GM12878 (cell line): ENCODE measurements around the gene PIK3R5. TPM values are rescaled to one million over a fixed set of nuclear protein-coding genes. Genes with fewer than 3 reads are reported as not detected.

Experiments
- BCL11A ChIP-seq: IDR thresholded peaks from 2 replicates; pipeline ENCODE4 v1.6.1; 2011; ENCODE audit warnings: low read depth, low read length
- CBX5 ChIP-seq: sonication (generic); IDR thresholded peaks from 2 replicates; pipeline ENCODE4 v1.6.1; 2016; ENCODE audit warnings: low read depth, moderate library complexity, mild to moderate bottlenecking, inconsistent platforms
- CHD4 ChIP-seq: fragments of 200-600 bp; sonication (generic); IDR thresholded peaks from 2 replicates; pipeline ENCODE4 v1.6.1; 2016; ENCODE audit warnings: mild to moderate bottlenecking
- LARP7 ChIP-seq: fragments of 450-650 bp; IDR thresholded peaks from 2 replicates; pipeline ENCODE4 v1.6.1; 2017; ENCODE audit warnings: mild to moderate bottlenecking
- MTA2 ChIP-seq: fragments of 450-650 bp; IDR thresholded peaks from 2 replicates; pipeline ENCODE4 v1.6.1; 2016; ENCODE audit warnings: low read depth, mild to moderate bottlenecking, moderate library complexity
- MYB ChIP-seq: fragments of 150-350 bp; IDR thresholded peaks from 2 replicates; pipeline ENCODE4 v1.6.1; 2014; ENCODE audit warnings: mild to moderate bottlenecking, low read depth, low read length, borderline replicate concordance
- NR2C2 ChIP-seq: IDR thresholded peaks from 2 replicates; pipeline ENCODE4 v1.6.1; 2011; ENCODE audit warnings: borderline replicate concordance, low read depth; ENCODE audit not compliant: control insufficient read depth, insufficient read length
- NRF1 ChIP-seq: conservative IDR thresholded peaks from 2 replicates; pipeline ENCODE4 v1.6.1; 2011; ENCODE audit warnings: mild to moderate bottlenecking, low read depth, low read length, improper control_type of control experiment
- POLR2AphosphoS2 ChIP-seq: IDR thresholded peaks from 2 replicates; pipeline ENCODE4 v1.6.1; 2011; ENCODE audit warnings: low read depth, mild to moderate bottlenecking, low read length, improper control_type of control experiment, moderate library complexity
- RAD51 ChIP-seq: fragments of 450-650 bp; IDR thresholded peaks from 2 replicates; pipeline ENCODE4 v1.6.1; 2016; ENCODE audit warnings: moderate library complexity, mild to moderate bottlenecking, inconsistent platforms
- RBBP5 ChIP-seq: fragments of 200-600 bp; sonication (generic); conservative IDR thresholded peaks from 2 replicates; pipeline ENCODE4 v1.6.1; 2016
- RELA ChIP-seq: fragments of 450-650 bp; IDR thresholded peaks from 2 replicates; pipeline ENCODE4 v1.8.0; 2014; ENCODE audit warnings: borderline replicate concordance; ENCODE audit not compliant: partially characterized antibody
- SMC3 ChIP-seq: IDR thresholded peaks from 2 replicates; pipeline ENCODE4 v1.6.1; 2011; ENCODE audit warnings: low read length, improper control_type of control experiment, borderline replicate concordance
- SPI1 ChIP-seq: IDR thresholded peaks from 2 replicates; pipeline ENCODE4 v1.6.1; 2011; ENCODE audit warnings: low read depth, mild to moderate bottlenecking, low read length, moderate library complexity, borderline replicate concordance; ENCODE audit not compliant: insufficient read depth
- SUZ12 ChIP-seq: fragments of 200-600 bp; sonication (generic); IDR thresholded peaks from one replicate; pipeline ENCODE4 v1.6.1; 2018; ENCODE audit warnings: antibody characterized with exemption, mild to moderate bottlenecking; ENCODE audit not compliant: unreplicated experiment
- TCF7 ChIP-seq: IDR thresholded peaks from 2 replicates; pipeline ENCODE4 v1.6.1; 2014; ENCODE audit warnings: antibody characterized with exemption, borderline replicate concordance
- polyA plus RNA-seq, 11 experiments: library from polyadenylated mRNA; depleted of rRNA in 4 of 11; unstranded in 6 of 11; stranded (reverse) in 5 of 11; fragments of >200 nt; fragmentation: Nextera tagmentation in 4 of 11; fragmentation: Illumina TruSeq in 1 of 11; extraction: Ambion mirVana in 4 of 11; extraction: Trizol in 1 of 11; gene quantifications; 1 replicate in 1 of 11; 2 replicates in 10 of 11; pipeline versions ENCODE4 v1.2.1 to v1.2.3, GENCODE V29; 2011 to 2016; ENCODE audit warnings: inconsistent platforms in 2 of 11, missing spikeins in 2 of 11, low read depth in 1 of 11
- total RNA-seq, 4 experiments: library from RNA; depleted of rRNA in 3 of 4; stranded (reverse); fragments of >200 nt in 3 of 4; fragmentation: Illumina TruSeq in 1 of 4; extraction: Trizol in 1 of 4; gene quantifications; 2 replicates each; pipeline versions ENCODE4 v1.2.1 to v1.2.3, GENCODE V29; 2013 to 2021
- TF ChIP-seq, protein P1 (sequence below): IDR thresholded peaks from 2 replicates; pipeline ENCODE4 v1.6.1; 2011; ENCODE audit warnings: borderline replicate concordance, low read depth, mild to moderate bottlenecking, moderate library complexity, mixed read lengths, low read length; ENCODE audit not compliant: insufficient read depth; ENCODE audit errors: extremely low read length
- TF ChIP-seq, protein P2 (sequence below): fragments of 450-650 bp; IDR thresholded peaks from 2 replicates; pipeline ENCODE4 v1.6.1; 2018; ENCODE audit warnings: borderline replicate concordance, mild to moderate bottlenecking; ENCODE audit not compliant: partially characterized antibody
- TF ChIP-seq, protein P3 (sequence below): fragments of 450-650 bp; IDR thresholded peaks from 2 replicates; pipeline ENCODE4 v1.6.1; 2017; ENCODE audit warnings: mild to moderate bottlenecking, moderate library complexity

PIK3R5 gene
- total and polyA plus RNA-seq, 10 of the 15 experiments (the other 5 are each of a cell fraction or from before 2014, with no cell fraction given), result 9.5 to 50.8 (median 35.5) TPM

DNA sequence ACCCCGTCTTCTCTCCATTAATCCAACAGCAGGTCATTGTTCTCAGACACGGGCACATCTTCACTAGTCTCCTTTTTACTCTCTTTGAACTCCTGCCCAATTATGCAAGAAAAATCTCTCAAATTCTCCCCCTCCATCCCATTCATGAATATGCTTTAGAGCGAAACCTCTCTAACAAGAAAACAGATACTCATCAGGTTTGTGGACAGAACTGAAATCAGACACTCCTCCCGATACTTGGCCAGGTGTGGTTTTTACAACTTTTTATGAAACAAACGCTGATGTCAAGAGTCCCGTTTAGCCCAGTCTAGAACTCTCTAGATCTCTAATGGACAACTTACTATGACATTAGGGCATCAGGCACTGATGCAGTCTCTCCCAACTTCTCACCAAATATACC lies 40.9 kb downstream of the PIK3R5 start (continued):
- TF ChIP-seq, protein P1, sequence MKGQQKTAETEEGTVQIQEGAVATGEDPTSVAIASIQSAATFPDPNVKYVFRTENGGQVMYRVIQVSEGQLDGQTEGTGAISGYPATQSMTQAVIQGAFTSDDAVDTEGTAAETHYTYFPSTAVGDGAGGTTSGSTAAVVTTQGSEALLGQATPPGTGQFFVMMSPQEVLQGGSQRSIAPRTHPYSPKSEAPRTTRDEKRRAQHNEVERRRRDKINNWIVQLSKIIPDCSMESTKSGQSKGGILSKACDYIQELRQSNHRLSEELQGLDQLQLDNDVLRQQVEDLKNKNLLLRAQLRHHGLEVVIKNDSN, result no peak
- TF ChIP-seq LARP7 (no peak), RAD51 (no peak), SUZ12 (no peak), RBBP5 (no peak), MTA2 (peak; percentile 81), BCL11A (peak; percentile 42; the same call in 1 of the 2 replicates), MYB (no peak), NRF1 (no peak), RELA (no peak), POLR2AphosphoS2 (no peak), TCF7 (peak; percentile 63; the same call in 1 of the 2 replicates), SMC3 (0 out of 2 replicates have a peak, but pooled peaks have one; percentile 13), NR2C2 (no peak), CBX5 (no peak), SPI1 (no peak), CHD4 (no peak)
- TF ChIP-seq, protein P2, sequence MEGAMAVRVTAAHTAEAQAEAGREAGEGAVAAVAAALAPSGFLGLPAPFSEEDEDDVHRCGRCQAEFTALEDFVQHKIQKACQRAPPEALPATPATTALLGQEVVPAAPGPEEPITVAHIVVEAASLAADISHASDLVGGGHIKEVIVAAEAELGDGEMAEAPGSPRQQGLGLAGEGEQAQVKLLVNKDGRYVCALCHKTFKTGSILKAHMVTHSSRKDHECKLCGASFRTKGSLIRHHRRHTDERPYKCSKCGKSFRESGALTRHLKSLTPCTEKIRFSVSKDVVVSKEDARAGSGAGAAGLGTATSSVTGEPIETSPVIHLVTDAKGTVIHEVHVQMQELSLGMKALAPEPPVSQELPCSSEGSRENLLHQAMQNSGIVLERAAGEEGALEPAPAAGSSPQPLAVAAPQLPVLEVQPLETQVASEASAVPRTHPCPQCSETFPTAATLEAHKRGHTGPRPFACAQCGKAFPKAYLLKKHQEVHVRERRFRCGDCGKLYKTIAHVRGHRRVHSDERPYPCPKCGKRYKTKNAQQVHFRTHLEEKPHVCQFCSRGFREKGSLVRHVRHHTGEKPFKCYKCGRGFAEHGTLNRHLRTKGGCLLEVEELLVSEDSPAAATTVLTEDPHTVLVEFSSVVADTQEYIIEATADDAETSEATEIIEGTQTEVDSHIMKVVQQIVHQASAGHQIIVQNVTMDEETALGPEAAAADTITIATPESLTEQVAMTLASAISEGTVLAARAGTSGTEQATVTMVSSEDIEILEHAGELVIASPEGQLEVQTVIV, result no peak
- TF ChIP-seq, protein P3, sequence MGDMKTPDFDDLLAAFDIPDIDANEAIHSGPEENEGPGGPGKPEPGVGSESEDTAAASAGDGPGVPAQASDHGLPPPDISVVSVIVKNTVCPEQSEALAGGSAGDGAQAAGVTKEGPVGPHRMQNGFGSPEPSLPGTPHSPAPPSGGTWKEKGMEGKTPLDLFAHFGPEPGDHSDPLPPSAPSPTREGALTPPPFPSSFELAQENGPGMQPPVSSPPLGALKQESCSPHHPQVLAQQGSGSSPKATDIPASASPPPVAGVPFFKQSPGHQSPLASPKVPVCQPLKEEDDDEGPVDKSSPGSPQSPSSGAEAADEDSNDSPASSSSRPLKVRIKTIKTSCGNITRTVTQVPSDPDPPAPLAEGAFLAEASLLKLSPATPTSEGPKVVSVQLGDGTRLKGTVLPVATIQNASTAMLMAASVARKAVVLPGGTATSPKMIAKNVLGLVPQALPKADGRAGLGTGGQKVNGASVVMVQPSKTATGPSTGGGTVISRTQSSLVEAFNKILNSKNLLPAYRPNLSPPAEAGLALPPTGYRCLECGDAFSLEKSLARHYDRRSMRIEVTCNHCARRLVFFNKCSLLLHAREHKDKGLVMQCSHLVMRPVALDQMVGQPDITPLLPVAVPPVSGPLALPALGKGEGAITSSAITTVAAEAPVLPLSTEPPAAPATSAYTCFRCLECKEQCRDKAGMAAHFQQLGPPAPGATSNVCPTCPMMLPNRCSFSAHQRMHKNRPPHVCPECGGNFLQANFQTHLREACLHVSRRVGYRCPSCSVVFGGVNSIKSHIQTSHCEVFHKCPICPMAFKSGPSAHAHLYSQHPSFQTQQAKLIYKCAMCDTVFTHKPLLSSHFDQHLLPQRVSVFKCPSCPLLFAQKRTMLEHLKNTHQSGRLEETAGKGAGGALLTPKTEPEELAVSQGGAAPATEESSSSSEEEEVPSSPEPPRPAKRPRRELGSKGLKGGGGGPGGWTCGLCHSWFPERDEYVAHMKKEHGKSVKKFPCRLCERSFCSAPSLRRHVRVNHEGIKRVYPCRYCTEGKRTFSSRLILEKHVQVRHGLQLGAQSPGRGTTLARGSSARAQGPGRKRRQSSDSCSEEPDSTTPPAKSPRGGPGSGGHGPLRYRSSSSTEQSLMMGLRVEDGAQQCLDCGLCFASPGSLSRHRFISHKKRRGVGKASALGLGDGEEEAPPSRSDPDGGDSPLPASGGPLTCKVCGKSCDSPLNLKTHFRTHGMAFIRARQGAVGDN, result peak; percentile 39; the same call in 1 of the 2 replicates
